GM18907 (cell line): Measurements from ENCODE around the gene AKR1E2.
A peak's percentile ranks its signal among the peaks of the same experiment; 100 is the strongest.

Experiments used
- ATAC-seq: cut with Tn5 transposase; IDR thresholded peaks from one replicate; pipeline ENCODE4 v1.9.1; 2021; ENCODE audit warnings: mild to moderate bottlenecking, moderate library complexity; ENCODE audit not compliant: unreplicated experiment

Gene AKR1E2

GRCh38 chr10:4825868-4826791 is at the start of gene AKR1E2:
Gene AKR1E2, plus strand, starts transcription at chr10:4826207. Its CDS starts 118 bp downstream, at chr10:4826325.
- peak; percentile 76 for ATAC-seq

- ATAC-seq: peak; percentile 60
Measured at GRCh38 chr10:4776234-4776638, 49.8 kb upstream of the AKR1E2 start.

GRCh38 chr10:4778761-4779160 is 47.2 kb upstream of the AKR1E2 start:
- no peak for ATAC-seq

GRCh38 chr10:4780091-4780490 is 45.9 kb upstream of the AKR1E2 start:
- ATAC-seq: no peak

GRCh38 chr10:4780782-4781181 is 45.2 kb upstream of the AKR1E2 start:
- no peak for ATAC-seq

GRCh38 chr10:4781955-4782354 is 44.1 kb upstream of the AKR1E2 start:
- ATAC-seq: no peak

- ATAC-seq: no peak
Measured at GRCh38 chr10:4784667-4785333, 41.2 kb upstream of the AKR1E2 start.

GRCh38 chr10:4786043-4786839 is 39.8 kb upstream of the AKR1E2 start:
- ATAC-seq: no peak

- no peak for ATAC-seq
Measured at GRCh38 chr10:4790045-4790444, 36.0 kb upstream of the AKR1E2 start.

- no peak for ATAC-seq
Measured at GRCh38 chr10:4790922-4791321, 35.1 kb upstream of the AKR1E2 start.

- ATAC-seq: no peak
Measured at GRCh38 chr10:4792381-4792780, 33.6 kb upstream of the AKR1E2 start.

GRCh38 chr10:4801405-4801804 is 24.6 kb upstream of the AKR1E2 start:
- ATAC-seq: no peak

GRCh38 chr10:4802711-4803487 is 23.1 kb upstream of the AKR1E2 start:
- no peak for ATAC-seq

- no peak for ATAC-seq
Measured at GRCh38 chr10:4803822-4804221, 22.2 kb upstream of the AKR1E2 start.

GRCh38 chr10:4804465-4804864 is 21.5 kb upstream of the AKR1E2 start:
- no peak for ATAC-seq

GRCh38 chr10:4806534-4806933 is 19.5 kb upstream of the AKR1E2 start:
- ATAC-seq: no peak

- ATAC-seq: peak; percentile 72
Measured at GRCh38 chr10:4807761-4808507, 18.1 kb upstream of the AKR1E2 start.

GRCh38 chr10:4809156-4809555 is 16.9 kb upstream of the AKR1E2 start:
- no peak for ATAC-seq

- no peak for ATAC-seq
Measured at GRCh38 chr10:4810092-4810491, 15.9 kb upstream of the AKR1E2 start.

- ATAC-seq: no peak
Measured at GRCh38 chr10:4812046-4812445, 14.0 kb upstream of the AKR1E2 start.
